Measurements from ENCODE around the gene BTRC.
"Not testable (repeated sequence)": the region's sequence is repeated elsewhere in the genome, so short reads cannot be mapped to it uniquely, and the experiment has no call there.

Gene BTRC

DNA sequence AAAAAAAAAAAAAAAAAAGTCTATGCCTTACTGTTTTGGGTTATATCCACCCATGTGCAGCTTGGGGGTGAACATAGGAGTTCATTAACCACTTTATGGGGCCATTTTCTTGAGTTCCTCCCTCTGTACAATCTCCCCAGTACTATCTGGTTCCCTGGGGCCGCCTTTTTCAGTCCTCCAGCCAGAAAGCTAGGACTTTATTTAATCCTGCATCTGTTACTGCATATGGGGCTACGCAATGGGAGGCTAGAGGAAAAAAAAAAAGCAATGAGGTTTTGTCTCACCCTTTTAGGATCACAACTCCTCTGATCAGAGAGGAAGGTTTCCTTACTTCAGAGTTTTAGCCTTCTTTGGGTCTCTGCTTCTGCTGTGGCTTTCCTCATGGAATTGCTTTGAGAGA is 51.0 kb downstream of the BTRC start:
- DNase-seq (ENCODE audit: low read depth) = no peak
- TF ChIP-seq, protein P1, sequence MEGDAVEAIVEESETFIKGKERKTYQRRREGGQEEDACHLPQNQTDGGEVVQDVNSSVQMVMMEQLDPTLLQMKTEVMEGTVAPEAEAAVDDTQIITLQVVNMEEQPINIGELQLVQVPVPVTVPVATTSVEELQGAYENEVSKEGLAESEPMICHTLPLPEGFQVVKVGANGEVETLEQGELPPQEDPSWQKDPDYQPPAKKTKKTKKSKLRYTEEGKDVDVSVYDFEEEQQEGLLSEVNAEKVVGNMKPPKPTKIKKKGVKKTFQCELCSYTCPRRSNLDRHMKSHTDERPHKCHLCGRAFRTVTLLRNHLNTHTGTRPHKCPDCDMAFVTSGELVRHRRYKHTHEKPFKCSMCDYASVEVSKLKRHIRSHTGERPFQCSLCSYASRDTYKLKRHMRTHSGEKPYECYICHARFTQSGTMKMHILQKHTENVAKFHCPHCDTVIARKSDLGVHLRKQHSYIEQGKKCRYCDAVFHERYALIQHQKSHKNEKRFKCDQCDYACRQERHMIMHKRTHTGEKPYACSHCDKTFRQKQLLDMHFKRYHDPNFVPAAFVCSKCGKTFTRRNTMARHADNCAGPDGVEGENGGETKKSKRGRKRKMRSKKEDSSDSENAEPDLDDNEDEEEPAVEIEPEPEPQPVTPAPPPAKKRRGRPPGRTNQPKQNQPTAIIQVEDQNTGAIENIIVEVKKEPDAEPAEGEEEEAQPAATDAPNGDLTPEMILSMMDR (conservative IDR thresholded peaks at IDR 0.05; ENCODE audit: low read depth, low read length) = no peak
- H3K4me3 ChIP-seq (ENCODE audit: low read depth, low read length) = no peak overlapping the region

DNA sequence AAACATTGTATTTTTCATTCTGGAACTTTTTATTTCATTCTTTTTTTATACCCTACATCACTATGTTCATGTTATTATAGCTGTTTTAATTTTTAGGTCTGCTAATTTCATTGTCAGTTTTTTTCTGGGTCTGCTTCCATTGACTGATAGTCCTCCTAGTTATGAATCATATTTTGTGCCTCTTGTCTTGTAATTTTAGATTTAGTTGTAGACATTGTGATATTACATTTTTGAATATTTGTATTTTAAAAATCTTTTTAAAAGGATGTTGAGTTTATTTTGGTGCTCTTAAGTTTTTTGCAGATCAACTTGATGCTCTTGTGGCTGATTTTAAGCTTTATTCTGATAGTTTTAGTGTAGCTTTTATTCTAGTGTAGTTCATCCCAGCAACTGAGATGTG is 57.6 kb downstream of the BTRC start:
- TF ChIP-seq, protein P1 (conservative IDR thresholded peaks at IDR 0.05; ENCODE audit: low read depth, low read length) = no peak
- DNase-seq (ENCODE audit: low read depth) = no peak
- H3K4me3 ChIP-seq (ENCODE audit: low read depth, low read length) = no peak overlapping the region

DNA sequence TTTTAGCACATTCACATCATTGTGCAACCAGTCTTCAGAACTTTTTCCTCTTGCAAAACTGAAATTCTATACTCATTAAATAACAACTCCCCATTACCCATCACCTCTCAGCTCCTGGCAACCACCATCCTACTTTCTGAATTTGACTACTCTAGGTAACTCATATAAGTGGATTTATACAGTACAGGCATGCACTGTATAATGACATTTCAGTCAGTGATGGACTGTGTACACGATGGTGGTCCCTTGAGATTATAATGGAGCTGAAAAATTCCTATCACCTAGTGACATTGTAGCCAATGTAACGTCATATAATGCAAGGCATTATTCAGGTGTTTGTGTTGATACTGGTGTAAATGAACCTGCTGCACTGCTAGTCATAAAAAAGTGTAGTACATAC is 60.1 kb downstream of the BTRC start:
- TF ChIP-seq, protein P1 (conservative IDR thresholded peaks at IDR 0.05; ENCODE audit: low read depth, low read length) = no peak
- peak; percentile 21 for DNase-seq (ENCODE audit: low read depth)

DNA sequence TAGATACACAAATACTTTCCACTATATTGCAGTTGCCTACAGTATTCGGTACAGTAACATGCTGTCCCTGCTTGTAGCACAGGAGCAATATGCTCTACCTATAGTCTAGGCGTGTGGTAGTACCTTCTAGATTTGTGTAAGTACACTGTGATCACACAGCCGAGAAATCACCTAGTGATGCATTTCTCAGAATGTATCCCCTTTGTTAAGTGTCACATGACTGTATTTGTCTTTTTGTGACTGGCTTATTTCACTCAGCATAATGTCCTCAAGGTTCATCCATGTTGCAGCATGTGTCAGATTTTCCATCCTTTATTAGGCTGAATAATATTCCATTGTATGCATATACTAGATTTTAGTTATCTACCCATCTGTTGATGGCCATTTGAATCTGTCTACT is 61.9 kb downstream of the BTRC start:
- TF ChIP-seq, protein P1 (conservative IDR thresholded peaks at IDR 0.05; ENCODE audit: low read depth, low read length) = no peak
- DNase-seq (ENCODE audit: low read depth) = no peak
- no peak overlapping the region for H3K4me3 ChIP-seq (ENCODE audit: low read depth, low read length)

More for the DNA sequence above, 60.1 kb downstream of the BTRC start:
- no peak overlapping the region for H3K4me3 ChIP-seq (ENCODE audit: low read depth, low read length)

DNA sequence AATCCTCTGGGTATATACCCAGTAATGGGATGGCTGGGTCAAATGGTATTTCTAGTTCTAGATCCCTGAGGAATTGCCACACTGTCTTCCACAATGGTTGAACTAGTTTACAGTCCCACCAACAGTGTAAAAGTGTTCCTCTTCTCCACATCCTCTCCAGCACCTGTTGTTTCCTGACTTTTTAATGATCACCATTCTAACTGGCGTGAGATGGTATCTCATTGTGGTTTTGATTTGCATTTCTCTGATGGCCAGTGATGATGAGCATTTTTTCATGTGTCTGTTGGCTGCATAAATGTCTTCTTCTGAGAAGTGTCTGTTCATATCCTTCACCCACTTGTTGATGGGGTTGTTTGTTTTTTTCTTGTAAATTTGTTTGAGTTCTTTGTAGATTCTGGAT is 68.0 kb downstream of the BTRC start:
- not testable (repeated sequence) for H3K4me3 ChIP-seq (ENCODE audit: low read depth, low read length); DNase-seq (ENCODE audit: low read depth)

DNA sequence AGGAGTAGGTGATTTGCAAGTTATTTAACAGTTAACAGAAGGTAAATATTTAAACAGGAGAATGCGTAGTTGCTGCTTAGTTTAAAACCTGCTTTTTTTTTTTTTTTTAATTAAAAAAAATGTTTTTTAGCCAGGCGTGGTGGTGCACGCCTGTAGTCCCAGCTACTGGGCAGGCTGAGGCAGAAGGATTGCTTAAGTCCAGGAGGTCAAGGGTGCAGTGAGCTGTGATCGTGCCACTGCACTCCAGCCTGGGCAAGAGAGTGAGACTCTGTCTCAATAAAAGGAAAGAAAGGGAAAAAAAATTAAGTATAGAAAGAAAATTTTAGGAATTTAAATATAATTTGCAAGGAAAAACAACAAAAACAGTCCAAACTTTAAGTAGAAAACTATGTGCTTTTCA is 71.6 kb downstream of the BTRC start:
- TF ChIP-seq, protein P1 (conservative IDR thresholded peaks at IDR 0.05; ENCODE audit: low read depth, low read length) = no peak
- no peak overlapping the region for H3K4me3 ChIP-seq (ENCODE audit: low read depth, low read length)
- DNase-seq (ENCODE audit: low read depth) = no peak

DNA sequence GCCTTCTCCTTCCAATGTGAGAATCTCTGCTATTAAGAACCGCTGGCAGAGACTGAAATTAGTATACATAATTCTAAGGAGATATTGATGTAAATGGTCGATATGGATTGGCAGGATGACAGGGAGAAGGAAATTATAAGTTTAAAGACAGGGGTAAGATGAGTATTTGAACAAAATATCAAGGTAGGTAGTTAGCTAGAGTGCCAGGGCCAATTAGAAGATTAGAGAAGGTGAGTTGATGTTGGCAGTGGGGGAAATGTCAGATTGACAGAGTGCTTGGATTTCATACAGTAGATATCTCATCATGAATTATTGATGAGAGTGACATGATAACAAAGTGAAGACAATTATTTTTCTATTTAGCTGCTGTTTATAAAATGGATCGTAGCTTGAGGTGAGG is 74.1 kb downstream of the BTRC start:
- no peak for DNase-seq (ENCODE audit: low read depth)
- no peak overlapping the region for H3K4me3 ChIP-seq (ENCODE audit: low read depth, low read length)
- TF ChIP-seq, protein P1 (conservative IDR thresholded peaks at IDR 0.05; ENCODE audit: low read depth, low read length) = no peak

DNA sequence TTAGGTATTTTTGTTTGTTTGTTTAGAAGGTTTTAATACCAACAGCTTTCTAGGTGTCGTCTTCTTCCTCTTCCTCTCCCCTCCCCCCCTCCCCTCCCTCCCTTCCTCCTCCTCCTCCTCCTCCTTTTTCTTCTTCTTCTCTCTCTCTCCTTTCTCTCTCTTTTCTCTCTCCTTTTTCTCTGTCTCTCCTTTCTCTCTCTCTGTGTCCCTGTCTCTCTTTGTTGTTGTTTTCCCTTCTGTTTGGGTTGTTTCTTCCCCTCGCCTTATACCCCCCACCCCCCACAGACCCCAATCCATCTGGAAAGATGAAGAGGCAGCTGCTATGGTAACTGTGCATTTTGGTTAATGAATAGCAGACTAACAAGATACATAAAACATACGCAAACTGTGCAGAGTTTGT is 75.5 kb downstream of the BTRC start:
- TF ChIP-seq, protein P1 (conservative IDR thresholded peaks at IDR 0.05; ENCODE audit: low read depth, low read length) = no peak
- no peak for DNase-seq (ENCODE audit: low read depth)
- H3K4me3 ChIP-seq (ENCODE audit: low read depth, low read length) = no peak overlapping the region

Measured in choroid plexus epithelial cell (primary cell).